SK-N-SH (cell line): ENCODE data around the gene ARHGAP6. TPM values are rescaled to one million over a fixed set of nuclear protein-coding genes. Genes with fewer than 3 reads are reported as not detected.

Experiments
- CTCF ChIA-PET: fragments of 300-600, 350-600 bp; formaldehyde crosslinking; extraction: SDS; loops from one replicate; lab custom pipeline; 2021; lab: Yijun Ruan, JAX
- POLR2A ChIA-PET: fragments of 350-600 bp; sonication (Branson Sonifier 250); formaldehyde crosslinking; extraction: SDS; loops from one replicate; lab custom pipeline; 2020; ENCODE audit warnings: antibody characterized with exemption, inconsistent platforms; lab: Yijun Ruan, JAX
- DNase-seq: peaks from one replicate; pipeline ENCODE4 v3.0.0; 2012
- H2AFZ ChIP-seq: fragments of 200-600 bp; sonication (generic); 2 replicates; pipeline ENCODE4 v1.8.1; 2016; ENCODE audit warnings: antibody characterized with exemption, mild to moderate bottlenecking, low read depth
- H3F3A ChIP-seq: fragments of 200-600 bp; sonication (generic); replicated peaks from 2 replicates; pipeline ENCODE3; 2016; ENCODE audit warnings: antibody characterized with exemption, mild to moderate bottlenecking; ENCODE audit not compliant: insufficient read depth
- H3K27ac ChIP-seq, 2 experiments: fragments of 200-500 bp in 1 of 2; fragments of 200-600 bp in 1 of 2; sonication (Bioruptor generic) in 1 of 2; sonication (generic), shearing (Covaris generic) in 1 of 2; 2 replicates each; pipeline versions ENCODE4 v1.5.1 to v1.6.1; 2014 to 2016; ENCODE audit warnings: low read depth in 2 of 2, inconsistent platforms in 1 of 2, low read length in 1 of 2, mild to moderate bottlenecking in 1 of 2, mixed read lengths in 1 of 2
- H3K27me3 ChIP-seq: fragments of 200-600 bp; sonication (generic), shearing (Covaris generic); 2 replicates; pipeline ENCODE4 v1.6.1; 2016; ENCODE audit warnings: mixed run types; ENCODE audit not compliant: insufficient read depth
- H3K36me3 ChIP-seq, 2 experiments: fragments of 200-500 bp in 1 of 2; fragments of 200-600 bp in 1 of 2; sonication (Bioruptor generic) in 1 of 2; sonication (generic) in 1 of 2; replicated peaks in 1 of 2; 2 replicates each; pipeline versions ENCODE3 to v1.5.1; 2014 to 2016; ENCODE audit warnings: low read length in 1 of 2, mild to moderate bottlenecking in 1 of 2; ENCODE audit not compliant: insufficient read depth in 2 of 2, control insufficient read depth in 1 of 2
- H3K4me1 ChIP-seq, 2 experiments: fragments of 200-500 bp in 1 of 2; fragments of 200-600 bp in 1 of 2; sonication (Bioruptor generic) in 1 of 2; sonication (generic), shearing (Covaris generic) in 1 of 2; 2 replicates each; pipeline versions ENCODE4 v1.5.1 to v1.6.1; 2014 to 2016; ENCODE audit warnings: low read depth in 1 of 2, low read length in 1 of 2, mixed run types in 1 of 2; ENCODE audit not compliant: insufficient read depth in 2 of 2, control insufficient read depth in 1 of 2
- H3K4me2 ChIP-seq: fragments of 200-600 bp; sonication (generic), shearing (Covaris generic); 2 replicates; pipeline ENCODE4 v1.6.1; 2017; ENCODE audit warnings: mixed run types
- H3K4me3 ChIP-seq, 2 experiments: fragments of 200-500 bp in 1 of 2; fragments of 200-600 bp in 1 of 2; sonication (Bioruptor generic) in 1 of 2; sonication (generic), shearing (Covaris generic) in 1 of 2; 2 replicates each; pipeline versions ENCODE4 v1.5.1 to v1.8.1; 2014 to 2016; ENCODE audit warnings: low read depth in 2 of 2, inconsistent platforms in 1 of 2, low read length in 1 of 2, mild to moderate bottlenecking in 1 of 2, mixed read lengths in 1 of 2, moderate library complexity in 1 of 2
- H3K79me2 ChIP-seq: fragments of 200-600 bp; sonication (generic); 2 replicates; pipeline ENCODE4 v1.8.1; 2017; ENCODE audit warnings: mild to moderate bottlenecking; ENCODE audit not compliant: insufficient read depth
- H3K9ac ChIP-seq: fragments of 200-600 bp; sonication (generic); 2 replicates; pipeline ENCODE4 v1.6.1; 2017; ENCODE audit warnings: mixed run types
- H3K9me2 ChIP-seq: fragments of 200-600 bp; sonication (generic); 2 replicates; pipeline ENCODE4 v1.6.1; 2017; ENCODE audit warnings: mixed run types
- H3K9me3 ChIP-seq: fragments of 200-600 bp; sonication (generic); 2 replicates; pipeline ENCODE4 v1.6.1; 2017; ENCODE audit warnings: mixed run types, mild to moderate bottlenecking, moderate library complexity
- H4K20me1 ChIP-seq: fragments of 200-600 bp; sonication (generic); 2 replicates; pipeline ENCODE4 v1.6.1; 2017; ENCODE audit warnings: mild to moderate bottlenecking, mixed run types; ENCODE audit not compliant: insufficient read depth
- CTCF ChIP-seq: fragments of 200-600 bp; sonication (generic); IDR thresholded peaks from 2 replicates; pipeline ENCODE4 v1.6.1; 2017; ENCODE audit warnings: antibody characterized with exemption, mild to moderate bottlenecking, moderate library complexity
- EP300 ChIP-seq, 2 experiments: IDR thresholded peaks; 2 replicates each; pipeline versions ENCODE4 v1.4.0 to v1.6.1; 2012; ENCODE audit warnings: borderline replicate concordance in 1 of 2, low read depth in 1 of 2, low read length in 1 of 2
- EZH2phosphoT487 ChIP-seq: fragments of 200-600 bp; sonication (generic); IDR thresholded peaks from 2 replicates; pipeline ENCODE4 v1.6.1; 2017; ENCODE audit warnings: low read depth, mixed run types, mild to moderate bottlenecking, antibody characterized with exemption, moderate library complexity, borderline replicate concordance
- FOSL2 ChIP-seq: IDR thresholded peaks from 2 replicates; pipeline ENCODE4 v1.4.0; 2012; ENCODE audit warnings: low read depth, mild to moderate bottlenecking, moderate library complexity, borderline replicate concordance
- FOXM1 ChIP-seq: IDR thresholded peaks from 2 replicates; pipeline ENCODE4 v1.4.0; 2012; ENCODE audit warnings: low read depth, mild to moderate bottlenecking
- MXI1 ChIP-seq: IDR thresholded peaks from 2 replicates; pipeline ENCODE4 v1.6.1; 2012; ENCODE audit warnings: mild to moderate bottlenecking, low read depth, low read length, improper control_type of control experiment
- NRF1 ChIP-seq: IDR thresholded peaks from 2 replicates; pipeline ENCODE4 v1.6.1; 2012; ENCODE audit warnings: low read depth, mild to moderate bottlenecking, low read length
- POLR2AphosphoS5 ChIP-seq: IDR thresholded peaks from 2 replicates; pipeline ENCODE4 v1.6.1; 2012; ENCODE audit warnings: low read depth, low read length
- RAD21 ChIP-seq: IDR thresholded peaks from 2 replicates; pipeline ENCODE4 v1.6.1; 2012; ENCODE audit warnings: mild to moderate bottlenecking, low read length
- RXRA ChIP-seq: IDR thresholded peaks from 2 replicates; pipeline ENCODE4 v1.4.0; 2012; ENCODE audit warnings: low read depth, mild to moderate bottlenecking, borderline replicate concordance
- SIN3A ChIP-seq: IDR thresholded peaks from 2 replicates; pipeline ENCODE4 v1.6.1; 2012; ENCODE audit warnings: low read depth, mild to moderate bottlenecking, low read length, moderate library complexity, borderline replicate concordance
- SMC3 ChIP-seq: IDR thresholded peaks from 2 replicates; pipeline ENCODE4 v1.6.1; 2012; ENCODE audit warnings: low read depth, low read length, improper control_type of control experiment
- TAF1 ChIP-seq: IDR thresholded peaks from 2 replicates; pipeline ENCODE4 v1.6.1; 2012; ENCODE audit warnings: low read depth, mild to moderate bottlenecking, low read length, moderate library complexity, borderline replicate concordance
- TEAD4 ChIP-seq: IDR thresholded peaks from 2 replicates; pipeline ENCODE4 v1.4.0; 2012; ENCODE audit warnings: mild to moderate bottlenecking, borderline replicate concordance; ENCODE audit not compliant: insufficient read depth
- YY1 ChIP-seq: IDR thresholded peaks from 2 replicates; pipeline ENCODE4 v1.4.0; 2012; ENCODE audit warnings: low read depth, mild to moderate bottlenecking
- ZBTB33 ChIP-seq: IDR thresholded peaks from 2 replicates; pipeline ENCODE4 v1.4.0; 2012; ENCODE audit warnings: low read depth, borderline replicate concordance
- WGBS: methylation state at CpG from one replicate; pipeline ENCODE4 v1.1.6; 2017; ENCODE audit warnings: low lambda C conversion rate; 5-methylcytosine and 5-hydroxymethylcytosine counted together
- polyA plus RNA-seq, 3 experiments: library from polyadenylated mRNA; depleted of rRNA; stranded (reverse); fragments of >200 nt; gene quantifications; 2 replicates each; pipeline ENCODE4 v1.2.3, GENCODE V29; 2012

ARHGAP6 gene
- polyA plus RNA-seq, 1 of the 3 experiments (the other 2 are of a cell fraction), result 0.16 TPM

GRCh38 chrX:11105080-11105479, 560.6 kb downstream of the ARHGAP6 start:
- TF ChIP-seq MXI1 (no peak), CTCF (peak; percentile 18; the same call in 1 of the 2 replicates)
- Histone ChIP-seq H3K4me2 (no peak overlapping the region), H3K9me3 (no peaks in the 10 kb centered on the region), H3F3A (no peaks in the 10 kb centered on the region), H4K20me1 (no peaks in the 10 kb centered on the region), H3K4me3 (no peak overlapping the region), H3K79me2 (no peaks in the 10 kb centered on the region), H3K27me3 (no peaks in the 10 kb centered on the region), H3K36me3 (no peaks in the 10 kb centered on the region), H3K4me1 (peaks cover 0 to 4% of the 10 kb centered on the region in 2 experiments; a peak in 3 of 4 replicates), H3K9me2 (no peaks in the 10 kb centered on the region), H3K9ac (no peak overlapping the region), H3K27ac (no peak overlapping the region), H2AFZ (peak overlapping the region; percentile 26; the same call in 1 of the 2 replicates)
- ChIA-PET CTCF (interaction anchor here (1.7 kb wide), 1 partner anchor 915 kb away, joined by 5 read pairs; no protein-coding TSS in a partner anchor), POLR2A (no interaction called here)
- DNase-seq, result no peak
- WGBS, result 85% methylated on average over 4 of the region's 4 CpGs

GRCh38 chrX:11103751-11104150, 562.0 kb downstream of the ARHGAP6 start:
- Histone ChIP-seq H4K20me1 (no peaks in the 10 kb centered on the region), H3F3A (no peaks in the 10 kb centered on the region), H3K9ac (no peak overlapping the region), H3K4me1 (peaks cover 0 to 4% of the 10 kb centered on the region in 2 experiments; a peak in 3 of 4 replicates), H3K27me3 (no peaks in the 10 kb centered on the region), H3K79me2 (no peaks in the 10 kb centered on the region), H3K9me3 (no peaks in the 10 kb centered on the region), H3K9me2 (no peaks in the 10 kb centered on the region), H2AFZ (no peak overlapping the region), H3K36me3 (no peaks in the 10 kb centered on the region)
- POLR2A ChIA-PET, result no interaction called here
- WGBS, result 68% methylated on average over 2 of the region's 2 CpGs
- CTCF ChIA-PET, result no interaction called here
- no peak for DNase-seq
- TF ChIP-seq CTCF, result no peak
- TF ChIP-seq FOSL2, result no peak
- TF ChIP-seq ZBTB33, result no peak
- no peak for TF ChIP-seq FOXM1
- TF ChIP-seq EZH2phosphoT487, result no peak
- TF ChIP-seq RXRA, result no peak
- TF ChIP-seq TAF1, result no peak
- TF ChIP-seq NRF1, result no peak
- TF ChIP-seq MXI1, result no peak
- no peak for TF ChIP-seq RAD21
- no peak for TF ChIP-seq SMC3
- no peak for TF ChIP-seq EP300 (IDR thresholded peaks at IDR 0.05; ENCODE audit: borderline replicate concordance in 1 of 2, low read depth in 1 of 2, low read length in 1 of 2)
- TF ChIP-seq POLR2AphosphoS5, result no peak
- TF ChIP-seq TEAD4, result no peak
- TF ChIP-seq SIN3A, result no peak
- no peak for TF ChIP-seq YY1
- TF ChIP-seq, all 33 proteins: peak for 0
- Histone ChIP-seq H3K4me3 (no peak overlapping the region), H3K27ac (no peak overlapping the region), H3K4me2 (no peak overlapping the region)
